Ovary (tissue), 9 donors: ENCODE results near the gene CAMTA1. TPM values are rescaled to one million over a fixed set of nuclear protein-coding genes. Genes with fewer than 3 reads are reported as not detected.

Experiments used
- DNase-seq, 5 donors: peaks; one replicate each; pipeline ENCODE4 v3.0.0-alpha.2; 2019 to 2020
- H3K27ac ChIP-seq, 2 donors: fragments of 200-600 bp; one replicate each; pipeline versions ENCODE4 v1.5.1 to v1.8.0; 2019 to 2022
- H3K27me3 ChIP-seq: fragments of 200-600 bp; one replicate; pipeline ENCODE4 v1.8.0; 2022
- H3K36me3 ChIP-seq: fragments of 200-600 bp; sonication (generic); one replicate; pipeline ENCODE4 v1.5.1; 2019
- H3K4me1 ChIP-seq: one replicate; pipeline ENCODE4 v1.8.1; 2013; ENCODE audit warnings: mild to moderate bottlenecking, moderate library complexity; ENCODE audit not compliant: insufficient read depth
- H3K4me3 ChIP-seq: fragments of 200-600 bp; sonication (generic); one replicate; pipeline ENCODE4 v1.5.1; 2017
- H3K9me3 ChIP-seq, 2 donors: fragments of 200-600 bp in 1 of 2; sonication (generic) in 1 of 2; one replicate each; pipeline versions ENCODE4 v1.5.1 to v1.8.1; 2013 to 2019; ENCODE audit warnings: mild to moderate bottlenecking in 1 of 2, moderate library complexity in 1 of 2
- CTCF ChIP-seq, 3 donors: fragments of 450-650 bp in 2 of 3; fragments of 200-600 bp in 1 of 3; IDR thresholded peaks; one replicate each; pipeline versions ENCODE4 v1.5.1 to v1.8.0; 2016 to 2022; ENCODE audit warnings: antibody characterized with exemption in 3 of 3, mild to moderate bottlenecking in 1 of 3
- EP300 ChIP-seq: sonication (generic); formaldehyde crosslinking; IDR thresholded peaks from one replicate; pipeline ENCODE4 v1.6.1; 2017; ENCODE audit warnings: antibody characterized with exemption
- POLR2A ChIP-seq: fragments of 450-650 bp; IDR thresholded peaks from one replicate; pipeline ENCODE4 v1.6.1; 2017; ENCODE audit warnings: antibody characterized with exemption, mild to moderate bottlenecking, moderate library complexity
- WGBS, 3 donors: extraction: QIAGEN DNeasy Blood & Tissue Kit in 1 of 3; methylation state at CpG; one replicate each; pipeline versions ENCODE4 v1.1.5 to v1.1.7; 2013 to 2017; 5-methylcytosine and 5-hydroxymethylcytosine counted together
- intact Hi-C, 4 donors: fragments of 100-400 bp; cut with DNase I; formaldehyde crosslinking; loops; one replicate each; pipeline versions ENCODE4 v1.11.0 to v1.15.1; 2022 to 2023
- polyA plus RNA-seq, 2 donors: library from polyadenylated mRNA; stranded (reverse); fragments of 200-250 nt in 1 of 2; fragments of 350-450 nt in 1 of 2; fragmentation: Illumina TruSeq in 1 of 2; extraction: RNeasy Lipid Tissue Mini Kit (QIAGEN cat#74804) in 1 of 2; gene quantifications; one replicate each; pipeline ENCODE4 v1.2.3, GENCODE V29; 2013 to 2014
- total RNA-seq, 7 donors: library from RNA; depleted of rRNA in 2 of 7; stranded (reverse); fragments of >200 nt in 2 of 7; fragmentation: NEBNext Ultra II Directional in 3 of 7; extraction: Animal tissue kit (Norgen Biotek cat#: 25700) in 3 of 7; gene quantifications; one replicate each; pipeline versions ENCODE4 v1.1.0 to v1.2.4, GENCODE V29; 2016 to 2023
- donor health status: DM: no; HTN: no; CAD: no; lungs with moderate emphysema.
- donor health status: DM: no; HTN: no; CAD: no.
- donor health status: Bipolar disorder and iron deficiency.
- donor health status: DM: yes; HTN: yes; CAD: no.
- donor health status: DM: no; HTN: no; CAD: no.
- donor health status: DM: yes; HTN: yes; CAD: no.

Gene CAMTA1
- total and polyA plus RNA-seq, 9 donors: 51.1 to 150 (median 67.4) TPM

GRCh38 chr1:7094086-7094485 lies 308.8 kb downstream of the CAMTA1 start:
- Histone ChIP-seq H3K4me3 (no peak overlapping the region), H3K27me3 (no peaks in the 10 kb centered on the region), H3K9me3 (no peaks in the 10 kb centered on the region), H3K36me3 (no peaks in the 10 kb centered on the region), H3K27ac (no peak overlapping the region), H3K4me1 (no peaks in the 10 kb centered on the region)
- no peak for TF ChIP-seq POLR2A
- no peak for TF ChIP-seq EP300
- TF ChIP-seq CTCF (IDR thresholded peaks at IDR 0.05): no peak
- intact Hi-C loops: no loop called here
- 86 to 89% (median 87%) methylated on average over 4 of the region's 4 CpGs for WGBS, 3 donors
- DNase-seq: no peak

GRCh38 chr1:7094509-7094908 lies 309.3 kb downstream of the CAMTA1 start:
- no peaks in the 10 kb centered on the region for H3K27me3 ChIP-seq
- no peak for TF ChIP-seq POLR2A
- no peak for DNase-seq
- no peaks in the 10 kb centered on the region for H3K9me3 ChIP-seq
- no peaks in the 10 kb centered on the region for H3K36me3 ChIP-seq
- intact Hi-C loops: no loop called here
- H3K27ac ChIP-seq: no peak overlapping the region
- no peaks in the 10 kb centered on the region for H3K4me1 ChIP-seq
- no peak overlapping the region for H3K4me3 ChIP-seq
- 62 to 71% (median 70%) methylated on average over 10 of the region's 10 CpGs for WGBS, 3 donors

- Histone ChIP-seq H3K4me1 (no peaks in the 10 kb centered on the region), H3K27me3 (no peaks in the 10 kb centered on the region), H3K9me3 (no peaks in the 10 kb centered on the region), H3K36me3 (no peaks in the 10 kb centered on the region), H3K27ac (no peak overlapping the region), H3K4me3 (no peak overlapping the region)
- 85% methylated on average over 12 of the region's 12 CpGs for WGBS, 3 donors
- DNase-seq: no peak
- TF ChIP-seq EP300 (no peak), POLR2A (no peak), CTCF (IDR thresholded peaks at IDR 0.05) (no peak)
- intact Hi-C loops: no loop called here
These were observed 310.2 kb downstream of the CAMTA1 start for GRCh38 chr1:7095343-7095964.

- DNase-seq: no peak
- H3K36me3 ChIP-seq: no peaks in the 10 kb centered on the region
- intact Hi-C loops: no loop called here
- no peak overlapping the region for H3K4me3 ChIP-seq
- WGBS, 3 donors: 81 to 85% (median 84%) methylated on average over 21 of the region's 21 CpGs
- no peaks in the 10 kb centered on the region for H3K27me3 ChIP-seq
- no peak overlapping the region for H3K27ac ChIP-seq
- no peaks in the 10 kb centered on the region for H3K4me1 ChIP-seq
- no peaks in the 10 kb centered on the region for H3K9me3 ChIP-seq
- no peak for TF ChIP-seq CTCF (IDR thresholded peaks at IDR 0.05)
- TF ChIP-seq POLR2A: no peak
- no peak for TF ChIP-seq EP300
These were observed 312.8 kb downstream of the CAMTA1 start for GRCh38 chr1:7097938-7098592.

GRCh38 chr1:7098641-7099040 lies 313.4 kb downstream of the CAMTA1 start:
- no peaks in the 10 kb centered on the region for H3K9me3 ChIP-seq
- H3K36me3 ChIP-seq: no peaks in the 10 kb centered on the region
- H3K4me3 ChIP-seq: no peak overlapping the region
- no peak for TF ChIP-seq CTCF (IDR thresholded peaks at IDR 0.05)
- TF ChIP-seq POLR2A: no peak
- TF ChIP-seq EP300: no peak
- no peak overlapping the region for H3K27ac ChIP-seq
- intact Hi-C loops: no loop called here
- no peaks in the 10 kb centered on the region for H3K27me3 ChIP-seq
- DNase-seq: no peak
- H3K4me1 ChIP-seq: no peaks in the 10 kb centered on the region
- WGBS, 3 donors: 79 to 86% (median 83%) methylated on average over 7 of the region's 7 CpGs
